Colon (tissue), 2 donors: ENCODE data around the gene OR2T5.
"Not testable (repeated sequence)": the region's sequence is repeated elsewhere in the genome, so short reads cannot be mapped to it uniquely, and the experiment has no call there.

Source experiments
- FAIRE-seq: peaks from 2 replicates; lab custom pipeline; 2012; peaks lifted over from hg19 to GRCh38; lab: Jason Lieb, UNC
- donor health status: control.
- donor health status: control.

OR2T5 gene

DNA sequence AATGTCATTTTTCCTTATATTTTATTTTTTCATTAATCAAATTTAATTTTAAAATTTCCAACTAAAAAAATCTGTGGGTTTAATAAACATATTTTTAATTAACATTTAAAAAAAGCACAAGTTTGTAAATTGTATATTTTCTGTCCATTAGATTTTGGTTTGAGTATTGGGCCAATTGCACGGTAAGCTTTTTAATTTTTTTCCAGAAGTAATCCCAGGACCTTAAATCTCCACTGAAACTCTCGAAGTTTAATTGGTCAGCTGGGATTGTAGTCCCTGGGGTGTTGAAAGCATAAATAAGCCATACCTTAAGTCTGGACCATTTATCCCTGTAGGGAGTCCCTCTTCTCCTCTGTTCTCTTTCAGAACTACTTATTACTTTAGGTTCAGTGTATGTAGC, 19.4 kb downstream of the OR2T5 start, which contains the start of gene OR2G6:
Gene OR2G6 (plus strand): TSS at position 301 of the 400 bp plus-strand sequence. CDS start 13,574 bp downstream, outside the sequence.
- peak; percentile 83 for FAIRE-seq

- not testable (repeated sequence) for FAIRE-seq
Observed at GRCh38 chr1:248510217-248510616, 21.8 kb downstream of the OR2T5 start.

- FAIRE-seq = no peak
Observed at GRCh38 chr1:248521856-248522255, 33.5 kb downstream of the OR2T5 start.

DNA sequence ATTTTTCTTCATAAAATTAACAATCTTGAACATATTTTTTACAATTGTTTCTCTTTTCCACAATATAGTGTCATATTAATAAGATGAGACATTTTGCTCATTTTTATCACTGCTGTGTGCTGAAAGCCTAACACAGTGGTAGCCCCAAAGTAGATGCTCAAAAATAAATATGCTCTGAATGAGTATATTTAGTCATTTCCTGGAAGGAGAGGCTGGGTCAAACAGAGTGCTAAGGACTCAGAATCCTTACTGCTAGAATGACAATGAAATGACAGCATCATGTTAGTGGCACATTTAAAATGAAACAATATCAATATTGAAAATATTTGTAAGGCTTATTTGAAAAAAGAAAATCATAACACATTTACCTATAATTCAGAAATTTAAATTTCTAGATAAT, 49.1 kb downstream of the OR2T5 start:
- peak; percentile 90 for FAIRE-seq
